Stomach (tissue), 9 donors: ENCODE data around the gene ABCA7. TPM values are rescaled to one million over a fixed set of nuclear protein-coding genes. Genes with fewer than 3 reads are reported as not detected.

Source experiments
- DNase-seq, 2 donors: peaks; one replicate each; pipeline versions ENCODE4 v3.0.0 to v3.0.0-alpha.2; 2013 to 2019
- H3K27ac ChIP-seq, 5 donors: fragments of 200-600 bp in 4 of 5; sonication (generic) in 4 of 5; one replicate each; pipeline ENCODE4 v1.5.1; 2013 to 2019; ENCODE audit warnings: mild to moderate bottlenecking in 1 of 5, moderate library complexity in 1 of 5
- H3K27me3 ChIP-seq, 3 donors: fragments of 200-600 bp; sonication (generic); one replicate each; pipeline ENCODE4 v1.5.1; 2017 to 2019; ENCODE audit warnings: mixed run types in 1 of 3
- H3K36me3 ChIP-seq, 4 donors: fragments of 200-600 bp; sonication (generic); 1 replicate in 3 of 4; 2 replicates in 1 of 4; pipeline ENCODE4 v1.5.1; 2016 to 2019
- H3K4me1 ChIP-seq, 4 donors: fragments of 200-600 bp; sonication (generic); one replicate each; pipeline ENCODE4 v1.5.1; 2016 to 2019
- H3K4me3 ChIP-seq, 4 donors: fragments of 200-600 bp; sonication (generic) in 3 of 4; one replicate each; pipeline ENCODE4 v1.5.1; 2016 to 2019; ENCODE audit warnings: mild to moderate bottlenecking in 1 of 4
- H3K9me3 ChIP-seq, 4 donors: fragments of 200-600 bp; sonication (generic); one replicate each; pipeline ENCODE4 v1.5.1; 2016 to 2019
- EP300 ChIP-seq: sonication (generic); formaldehyde crosslinking; IDR thresholded peaks from one replicate; pipeline ENCODE4 v1.6.1; 2017; ENCODE audit warnings: antibody characterized with exemption
- POLR2A ChIP-seq, 4 donors: fragments of 450-650 bp; IDR thresholded peaks; one replicate each; pipeline ENCODE4 v1.6.1; 2016; ENCODE audit warnings: antibody characterized with exemption in 4 of 4, control low read depth in 2 of 4, mild to moderate bottlenecking in 1 of 4, moderate library complexity in 1 of 4
- POLR2AphosphoS5 ChIP-seq, 3 donors: sonication (generic); formaldehyde crosslinking; IDR thresholded peaks; one replicate each; pipeline ENCODE4 v1.6.1; 2016; ENCODE audit warnings: antibody characterized with exemption in 3 of 3
- WGBS, 5 donors: extraction: QIAGEN DNeasy Blood & Tissue Kit in 3 of 5; methylation state at CpG; one replicate each; pipeline versions ENCODE4 v1.1.5 to v1.1.7; 2013 to 2018; 5-methylcytosine and 5-hydroxymethylcytosine counted together
- intact Hi-C: fragments of 100-400 bp; cut with DNase I; formaldehyde crosslinking; loops from one replicate; pipeline ENCODE4 v1.15.1; 2023; ENCODE audit warnings: low total_unique reads
- polyA plus RNA-seq, 3 donors: library from polyadenylated mRNA; stranded (reverse); fragments of 200-250 nt; gene quantifications; one replicate each; pipeline ENCODE4 v1.2.3, GENCODE V29; 2013
- total RNA-seq, 5 donors: library from RNA; depleted of rRNA; stranded (reverse); fragments of >200 nt; gene quantifications; one replicate each; pipeline versions ENCODE4 v1.1.0 to v1.2.3, GENCODE V29; 2014 to 2016
- TF ChIP-seq, protein P1 (sequence below), 7 experiments: fragments of 450-650 bp in 4 of 7; fragments of 200-600 bp in 3 of 7; sonication (generic) in 3 of 7; IDR thresholded peaks; one replicate each; pipeline ENCODE4 v1.5.1; 2016 to 2019; ENCODE audit warnings: antibody characterized with exemption in 7 of 7, control low read depth in 2 of 7, mild to moderate bottlenecking in 1 of 7
- donor health status: healthy with polysubstance abuse.
- donor health status: Bipolar disorder and iron deficiency.
- donor health status: healthy.

Gene ABCA7
- total and polyA plus RNA-seq, 8 donors: 5.1 to 144 (median 34.7) TPM

GRCh38 chr19:1093811-1094553 lies 54.1 kb downstream of the ABCA7 start:
- peaks cover 21 to 48% (median 46%) of the 10 kb centered on the region in 4 donors for H3K36me3 ChIP-seq
- WGBS, 5 donors: 46 to 55% (median 50%) methylated on average over 27 to 32 of the region's 32 CpGs
- no peaks in the 10 kb centered on the region for H3K27me3 ChIP-seq
- intact Hi-C loops: loop anchor here (10.0 kb wide), 1 partner anchor 49 kb away; the partner anchor contains the start of gene ABCA7
- H3K4me3 ChIP-seq: peak overlapping the region; percentile 96 to 100 (median 100)
- no peak for TF ChIP-seq POLR2AphosphoS5 (IDR thresholded peaks at IDR 0.05)
- TF ChIP-seq, protein P1, sequence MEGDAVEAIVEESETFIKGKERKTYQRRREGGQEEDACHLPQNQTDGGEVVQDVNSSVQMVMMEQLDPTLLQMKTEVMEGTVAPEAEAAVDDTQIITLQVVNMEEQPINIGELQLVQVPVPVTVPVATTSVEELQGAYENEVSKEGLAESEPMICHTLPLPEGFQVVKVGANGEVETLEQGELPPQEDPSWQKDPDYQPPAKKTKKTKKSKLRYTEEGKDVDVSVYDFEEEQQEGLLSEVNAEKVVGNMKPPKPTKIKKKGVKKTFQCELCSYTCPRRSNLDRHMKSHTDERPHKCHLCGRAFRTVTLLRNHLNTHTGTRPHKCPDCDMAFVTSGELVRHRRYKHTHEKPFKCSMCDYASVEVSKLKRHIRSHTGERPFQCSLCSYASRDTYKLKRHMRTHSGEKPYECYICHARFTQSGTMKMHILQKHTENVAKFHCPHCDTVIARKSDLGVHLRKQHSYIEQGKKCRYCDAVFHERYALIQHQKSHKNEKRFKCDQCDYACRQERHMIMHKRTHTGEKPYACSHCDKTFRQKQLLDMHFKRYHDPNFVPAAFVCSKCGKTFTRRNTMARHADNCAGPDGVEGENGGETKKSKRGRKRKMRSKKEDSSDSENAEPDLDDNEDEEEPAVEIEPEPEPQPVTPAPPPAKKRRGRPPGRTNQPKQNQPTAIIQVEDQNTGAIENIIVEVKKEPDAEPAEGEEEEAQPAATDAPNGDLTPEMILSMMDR (IDR thresholded peaks at IDR 0.05): no peak
- no peak for TF ChIP-seq EP300
- no peak for TF ChIP-seq POLR2A (IDR thresholded peaks at IDR 0.05)
- no peaks in the 10 kb centered on the region for H3K9me3 ChIP-seq
- peak overlapping the region in 3 of 5 donors; percentile 86 to 88 (median 86) for H3K27ac ChIP-seq
- no peak for DNase-seq
- peaks cover 32 to 73% (median 53%) of the 10 kb centered on the region in 4 donors for H3K4me1 ChIP-seq

- no peaks in the 10 kb centered on the region for H3K27me3 ChIP-seq
- peaks cover 34 to 73% (median 55%) of the 10 kb centered on the region in 4 donors for H3K4me1 ChIP-seq
- peaks cover 14 to 42% (median 40%) of the 10 kb centered on the region in 4 donors for H3K36me3 ChIP-seq
- TF ChIP-seq POLR2A (IDR thresholded peaks at IDR 0.05): no peak
- no peak for TF ChIP-seq EP300
- H3K9me3 ChIP-seq: no peaks in the 10 kb centered on the region
- WGBS, 5 donors: 0 to 1% (median 0%) methylated on average over 6 to 19 of the region's 19 CpGs
- intact Hi-C loops: loop anchor here (10.0 kb wide), 1 partner anchor 50 kb away; the partner anchor contains the start of gene ABCA7
- DNase-seq: no peak
- peak overlapping the region in 4 of 5 donors; percentile 82 to 88 (median 86) for H3K27ac ChIP-seq
- peak overlapping the region; percentile 96 to 100 (median 100) for H3K4me3 ChIP-seq
Observed at GRCh38 chr19:1094655-1094977, 54.7 kb downstream of the ABCA7 start.

- intact Hi-C loops: loop anchor here (10.0 kb wide), 1 partner anchor 50 kb away; the partner anchor contains the start of gene ABCA7
- TF ChIP-seq EP300 (no peak), POLR2A (IDR thresholded peaks at IDR 0.05) (peak in 1 of 4 donors; percentile 83), POLR2AphosphoS5 (IDR thresholded peaks at IDR 0.05) (peak; percentile 83 to 96 (median 93))
- peak within 1 kb of the TSS; percentile 96 to 100 (median 100) for H3K4me3 ChIP-seq
- peak; percentile 99 for DNase-seq
- H3K9me3 ChIP-seq: no peaks in the 10 kb centered on the region
- peak within 1 kb of the TSS; percentile 6 to 88 (median 86) for H3K27ac ChIP-seq
- no peaks in the 10 kb centered on the region for H3K27me3 ChIP-seq
- WGBS, 5 donors: 0% methylated on average over 29 to 81 of the region's 81 CpGs
- peaks cover 14 to 37% (median 34%) of the 10 kb centered on the region in 4 donors for H3K36me3 ChIP-seq
- H3K4me1 ChIP-seq: peaks cover 34 to 74% (median 54%) of the 10 kb centered on the region in 4 donors
Observed at GRCh38 chr19:1094978-1095701, 55.2 kb downstream of the ABCA7 start, which contains the start of gene POLR2E. Gene POLR2E (minus strand): TSS chr19:1095375. CDS start chr19:1095315, 60 bp downstream.

- no peak for DNase-seq
- no peaks in the 10 kb centered on the region for H3K9me3 ChIP-seq
- peaks cover 0 to 10% (median 9%) of the 10 kb centered on the region in 4 donors for H3K36me3 ChIP-seq
- 57 to 64% (median 63%) methylated on average over 7 of the region's 7 CpGs for WGBS, 5 donors
- no peak overlapping the region for H3K4me3 ChIP-seq
- H3K4me1 ChIP-seq: peaks cover 54 to 83% (median 68%) of the 10 kb centered on the region in 4 donors
- H3K27me3 ChIP-seq: no peaks in the 10 kb centered on the region
- intact Hi-C loops: loop anchor here (10.0 kb wide), 1 partner anchor 53 kb away; the partner anchor contains the start of gene ABCA7
- TF ChIP-seq POLR2A (IDR thresholded peaks at IDR 0.05): no peak
- TF ChIP-seq EP300: no peak
- TF ChIP-seq, protein P1 (IDR thresholded peaks at IDR 0.05): no peak
- no peak for TF ChIP-seq POLR2AphosphoS5 (IDR thresholded peaks at IDR 0.05)
- H3K27ac ChIP-seq: peak overlapping the region; percentile 16 to 100 (median 98)
Observed at GRCh38 chr19:1097810-1098176, 57.9 kb downstream of the ABCA7 start.
